ENCODE measurements around the gene CHML. TPM values are rescaled to one million over a fixed set of nuclear protein-coding genes. Genes with fewer than 3 reads are reported as not detected.
"Not testable (repeated sequence)": the region's sequence is repeated elsewhere in the genome, so short reads cannot be mapped to it uniquely, and the experiment has no call there.

Gene CHML
- total RNA-seq, 2 experiments from 2014 or later, result 8.2 to 10.0 TPM

DNA sequence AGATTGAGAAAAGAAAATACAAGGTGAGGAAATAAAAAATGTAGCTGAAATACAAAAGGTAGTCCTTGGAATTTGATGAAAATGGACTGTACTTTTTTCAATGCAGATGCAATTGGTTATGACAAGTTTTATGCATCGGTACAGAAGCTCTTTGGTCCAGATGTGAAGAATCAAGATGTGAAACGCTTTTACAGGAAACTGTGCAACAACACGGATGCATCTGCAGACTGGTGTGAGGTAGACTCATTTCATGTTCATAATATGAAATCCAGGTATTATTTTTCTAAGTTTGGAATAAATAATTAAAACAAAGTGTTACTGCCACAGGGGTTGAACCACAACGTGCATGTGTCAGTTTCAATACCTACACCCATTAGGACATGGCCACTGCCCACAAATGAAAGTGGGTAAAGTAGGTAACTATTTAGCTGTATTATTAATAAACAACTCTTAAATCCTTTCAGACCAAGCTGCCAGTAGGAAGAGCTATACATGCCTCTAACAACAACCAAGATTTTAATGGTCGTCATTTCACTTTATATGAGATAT lies 20.3 kb upstream of the CHML start:
- no peaks in the 10 kb centered on the region for H3K9me3 Mint-ChIP-seq (ENCODE audit: low read depth)
- CTCF ChIA-PET, result no interaction called here

DNA sequence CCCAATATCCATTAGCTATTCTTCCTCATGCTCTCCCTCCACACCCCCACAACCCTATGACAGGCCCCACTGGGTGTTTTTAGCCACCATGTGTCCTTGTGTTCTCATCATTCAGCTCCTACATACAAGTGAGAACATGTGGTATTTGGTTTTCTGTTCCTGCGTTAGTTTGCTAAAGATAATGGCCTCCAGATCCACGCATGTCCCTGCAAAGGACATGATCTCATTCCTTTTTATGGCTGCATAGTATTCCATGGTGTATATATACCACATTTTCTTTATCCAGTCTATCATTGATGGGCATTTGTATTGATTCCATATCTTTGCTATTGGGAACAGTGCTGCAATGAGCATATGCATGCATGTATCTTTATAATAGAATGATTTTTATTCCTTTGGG lies 18.8 kb upstream of the CHML start:
- ATAC-seq; H3K9me3 Mint-ChIP-seq (ENCODE audit: low read depth); H3K4me1 Mint-ChIP-seq; CTCF ChIA-PET; DNase-seq; H3K27ac Mint-ChIP-seq; H3K4me3 Mint-ChIP-seq; H3K36me3 Mint-ChIP-seq; H3K27me3 Mint-ChIP-seq: not testable (repeated sequence)

More for the DNA sequence above, 20.3 kb upstream of the CHML start:
- Mint-ChIP-seq H3K27me3 (no peaks in the 10 kb centered on the region), H3K36me3 (no peaks in the 10 kb centered on the region), H3K27ac (no peak overlapping the region), H3K4me3 (no peak overlapping the region), H3K4me1 (no peaks in the 10 kb centered on the region)
- no peak for ATAC-seq
- DNase-seq, result no peak

GRCh38 chr1:241658081-241658793 lies 18.1 kb upstream of the CHML start:
- H3K27ac Mint-ChIP-seq, result no peak overlapping the region
- DNase-seq (no peak), ATAC-seq (no peak)
- no peak overlapping the region for H3K4me3 Mint-ChIP-seq
- H3K27me3 Mint-ChIP-seq, result no peaks in the 10 kb centered on the region
- CTCF ChIA-PET, result no interaction called here
- no peaks in the 10 kb centered on the region for H3K36me3 Mint-ChIP-seq
- H3K9me3 Mint-ChIP-seq (ENCODE audit: low read depth), result no peaks in the 10 kb centered on the region
- H3K4me1 Mint-ChIP-seq, result no peaks in the 10 kb centered on the region

DNA sequence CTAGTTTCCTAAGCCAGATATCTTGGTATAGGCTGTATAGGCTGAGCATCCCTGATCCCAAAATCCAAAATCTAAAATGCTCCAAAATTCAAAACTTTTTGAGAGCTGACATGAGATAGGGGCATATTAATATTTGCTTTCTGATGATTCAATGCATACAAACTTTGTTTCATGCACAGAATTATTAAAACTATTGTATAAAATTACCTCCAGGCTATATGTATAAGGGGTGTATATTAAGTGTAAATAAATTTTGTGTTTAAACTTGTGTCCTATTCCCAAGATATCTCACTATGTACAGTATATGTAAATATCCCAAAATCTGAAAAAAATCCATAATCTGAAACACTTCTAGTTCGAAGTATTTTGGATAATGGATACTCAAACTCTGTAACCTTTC lies 14.5 kb upstream of the CHML start:
- Mint-ChIP-seq H3K9me3 (ENCODE audit: low read depth) (no peaks in the 10 kb centered on the region), H3K27ac (no peak overlapping the region), H3K4me1 (no peaks in the 10 kb centered on the region), H3K4me3 (no peak overlapping the region), H3K27me3 (no peaks in the 10 kb centered on the region), H3K36me3 (no peaks in the 10 kb centered on the region)
- CTCF ChIA-PET, result no interaction called here
- DNase-seq (no peak), ATAC-seq (no peak)

- ATAC-seq (no peak), DNase-seq (no peak)
- Mint-ChIP-seq H3K27me3 (no peaks in the 10 kb centered on the region), H3K9me3 (ENCODE audit: low read depth) (no peaks in the 10 kb centered on the region), H3K4me3 (no peak overlapping the region), H3K27ac (no peak overlapping the region), H3K4me1 (no peaks in the 10 kb centered on the region), H3K36me3 (no peaks in the 10 kb centered on the region)
- CTCF ChIA-PET, result no interaction called here
Observed at GRCh38 chr1:241654019-241654418, 13.8 kb upstream of the CHML start.

- no peak for ATAC-seq
- no peak for DNase-seq
- H3K4me3 Mint-ChIP-seq, result no peak within 1 kb of the TSS
- H3K27ac Mint-ChIP-seq, result no peak within 1 kb of the TSS
- CTCF ChIA-PET, result no interaction called here
- H3K4me1 Mint-ChIP-seq, result no peaks in the 10 kb centered on the region
- H3K27me3 Mint-ChIP-seq, result no peaks in the 10 kb centered on the region
- no peaks in the 10 kb centered on the region for H3K36me3 Mint-ChIP-seq
- no peaks in the 10 kb centered on the region for H3K9me3 Mint-ChIP-seq (ENCODE audit: low read depth)
Observed at GRCh38 chr1:241652012-241652411, 11.8 kb upstream of the CHML start, which contains the start of gene WDR64. Gene WDR64 (plus strand): TSS chr1:241652281. CDS start chr1:241652485, 204 bp downstream.

DNA sequence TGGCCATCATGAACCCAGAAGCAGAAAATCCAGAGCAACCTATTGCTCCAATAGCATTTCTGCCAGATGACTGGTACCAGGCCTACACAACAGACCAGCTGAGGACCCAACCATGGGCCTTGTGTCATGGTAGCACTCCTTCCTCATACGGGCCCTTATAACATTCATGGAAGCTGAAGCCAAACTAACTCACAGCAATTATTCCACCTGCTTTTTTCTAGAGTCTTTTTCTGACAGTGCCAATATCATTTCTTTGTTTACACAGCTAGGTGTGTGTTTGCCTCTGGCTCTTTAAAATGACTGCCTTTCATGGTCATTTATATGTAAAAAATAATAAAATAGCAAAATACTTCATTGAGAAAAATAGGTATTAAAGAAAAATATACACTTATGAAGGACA lies 8.0 kb upstream of the CHML start:
- Mint-ChIP-seq H3K4me3 (no peak overlapping the region), H3K36me3 (peaks cover 3% of the 10 kb centered on the region), H3K27me3 (peaks cover 2% of the 10 kb centered on the region), H3K4me1 (peaks cover 7% of the 10 kb centered on the region), H3K27ac (no peak overlapping the region), H3K9me3 (ENCODE audit: low read depth) (no peaks in the 10 kb centered on the region)
- DNase-seq (no peak), ATAC-seq (no peak)
- CTCF ChIA-PET, result no interaction called here

DNA sequence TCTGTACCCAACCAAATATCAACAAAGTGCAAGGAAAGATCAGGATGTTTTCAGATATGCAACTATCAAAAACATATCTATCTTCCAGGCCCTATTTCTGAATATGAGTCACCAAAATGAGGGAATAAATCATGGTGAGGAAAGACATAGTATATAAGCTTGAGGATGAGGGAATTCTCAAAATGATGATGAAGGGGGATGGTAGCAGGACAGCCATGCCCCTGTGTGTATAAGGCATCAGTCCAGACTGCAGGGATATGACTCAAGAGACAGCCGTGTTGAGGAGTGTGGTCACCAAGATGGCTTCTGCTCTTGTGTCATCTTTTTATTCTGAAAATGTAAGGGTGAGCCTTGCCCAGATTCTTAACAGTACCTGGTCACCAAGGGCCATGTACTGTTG lies 7.5 kb upstream of the CHML start:
- CTCF ChIA-PET, result no interaction called here
- no peak for ATAC-seq
- peaks cover under 1% of the 10 kb centered on the region for H3K9me3 Mint-ChIP-seq (ENCODE audit: low read depth)
- H3K4me1 Mint-ChIP-seq, result peaks cover 7% of the 10 kb centered on the region
- peaks cover 2% of the 10 kb centered on the region for H3K27me3 Mint-ChIP-seq
- no peak for DNase-seq
- H3K27ac Mint-ChIP-seq, result no peak overlapping the region
- H3K36me3 Mint-ChIP-seq, result peaks cover 3% of the 10 kb centered on the region
- H3K4me3 Mint-ChIP-seq, result no peak overlapping the region

DNA sequence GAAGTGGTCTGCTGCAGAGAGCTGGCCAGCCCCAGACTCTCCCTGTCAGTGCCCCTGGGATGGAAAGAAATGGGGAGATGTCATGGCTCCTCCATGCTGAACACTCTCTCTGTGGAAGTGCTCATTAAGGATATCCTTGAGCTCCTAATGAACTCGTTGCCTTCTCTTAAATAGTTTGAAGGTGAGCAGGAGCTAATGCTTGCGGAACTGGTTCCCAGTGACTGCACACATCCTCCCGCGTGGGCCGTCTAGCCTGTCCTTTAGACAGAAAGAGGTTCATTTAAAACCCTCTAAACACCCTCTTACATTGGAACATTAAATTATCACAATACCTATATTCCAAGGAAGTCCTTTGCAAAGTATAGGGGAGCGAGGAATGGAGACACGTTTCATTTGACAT lies 6.0 kb upstream of the CHML start:
- peaks cover 7% of the 10 kb centered on the region for H3K4me1 Mint-ChIP-seq
- peaks cover 2% of the 10 kb centered on the region for H3K27me3 Mint-ChIP-seq
- peaks cover 5% of the 10 kb centered on the region for H3K36me3 Mint-ChIP-seq
- ATAC-seq, result no peak
- no peak for DNase-seq
- H3K4me3 Mint-ChIP-seq, result no peak overlapping the region
- H3K9me3 Mint-ChIP-seq (ENCODE audit: low read depth), result peaks cover 5% of the 10 kb centered on the region
- CTCF ChIA-PET, result no interaction called here
- no peak overlapping the region for H3K27ac Mint-ChIP-seq

- Mint-ChIP-seq H3K9me3 (ENCODE audit: low read depth) (peaks cover 5% of the 10 kb centered on the region), H3K27me3 (peaks cover 2% of the 10 kb centered on the region), H3K36me3 (peaks cover 5% of the 10 kb centered on the region), H3K4me3 (no peak overlapping the region), H3K27ac (no peak overlapping the region), H3K4me1 (peaks cover 15% of the 10 kb centered on the region)
- CTCF ChIA-PET, result no interaction called here
- DNase-seq, result no peak
- no peak for ATAC-seq
Observed at GRCh38 chr1:241645199-241645598, 5.0 kb upstream of the CHML start.

GRCh38 chr1:241644259-241644658 lies 4.1 kb upstream of the CHML start:
- peaks cover 5% of the 10 kb centered on the region for H3K36me3 Mint-ChIP-seq
- H3K4me1 Mint-ChIP-seq, result peaks cover 15% of the 10 kb centered on the region
- DNase-seq (no peak), ATAC-seq (no peak)
- no peak overlapping the region for H3K4me3 Mint-ChIP-seq
- peaks cover 2% of the 10 kb centered on the region for H3K27me3 Mint-ChIP-seq
- peaks cover 5% of the 10 kb centered on the region for H3K9me3 Mint-ChIP-seq (ENCODE audit: low read depth)
- H3K27ac Mint-ChIP-seq, result no peak overlapping the region
- CTCF ChIA-PET, result interaction anchor here (0.6 kb wide), 1 partner anchor 326 kb away, joined by 3 read pairs; no protein-coding TSS in a partner anchor

GRCh38 chr1:241642593-241642944 lies 2.4 kb upstream of the CHML start:
- CTCF ChIA-PET, result interaction anchor here (1.0 kb wide), 1 partner anchor 21 kb away, joined by 3 read pairs; no protein-coding TSS in a partner anchor
- no peak overlapping the region for H3K4me3 Mint-ChIP-seq

GRCh38 chr1:241641773-241642592 lies 1.8 kb upstream of the CHML start:
- Mint-ChIP-seq H3K27me3 (peaks cover 2% of the 10 kb centered on the region), H3K4me3 (no peak overlapping the region), H3K36me3 (peaks cover 10% of the 10 kb centered on the region), H3K27ac (no peak overlapping the region), H3K4me1 (peaks cover 34% of the 10 kb centered on the region), H3K9me3 (ENCODE audit: low read depth) (peaks cover 5% of the 10 kb centered on the region)
- ATAC-seq (no peak), DNase-seq (no peak)
- CTCF ChIA-PET, result interaction anchor here (0.6 to 1.0 kb wide), 3 partner anchors 20 to 31 kb away, joined by 3 to 4 read pairs (median 3); no protein-coding TSS in a partner anchor

More at GRCh38 chr1:241642593-241642944, 2.4 kb upstream of the CHML start:
- DNase-seq, result no peak
- Mint-ChIP-seq H3K27ac (no peak overlapping the region), H3K4me1 (peaks cover 28% of the 10 kb centered on the region), H3K27me3 (peaks cover 2% of the 10 kb centered on the region), H3K9me3 (ENCODE audit: low read depth) (peaks cover 5% of the 10 kb centered on the region), H3K36me3 (peaks cover 7% of the 10 kb centered on the region)
- ATAC-seq, result no peak

Measured in activated CD8-positive, alpha-beta memory T cell treated with anti-CD3 and anti-CD28 coated beads, Interleukin-2, amount 10 ng/mL, durations not matched to agents 7 days and 5 days (primary cell).